HG02571 (cell line): ENCODE data around the gene RGMA.
"Not testable (repeated sequence)": the region's sequence is repeated elsewhere in the genome, so short reads cannot be mapped to it uniquely, and the experiment has no call there.

Experiments used
- ATAC-seq: cut with Tn5 transposase; IDR thresholded peaks from one replicate; pipeline ENCODE4 v1.9.1; 2021; ENCODE audit warnings: mild to moderate bottlenecking, moderate library complexity; ENCODE audit not compliant: unreplicated experiment

Gene RGMA

GRCh38 chr15:93049233-93049632, 39.8 kb downstream of the RGMA start:
- ATAC-seq: no peak

- no peak for ATAC-seq
Observed at GRCh38 chr15:93048759-93049161, 40.3 kb downstream of the RGMA start.

GRCh38 chr15:93048426-93048721, 40.6 kb downstream of the RGMA start:
- ATAC-seq: no peak

GRCh38 chr15:93047621-93048425, 41.2 kb downstream of the RGMA start:
- no peak for ATAC-seq

GRCh38 chr15:93046721-93047120, 42.3 kb downstream of the RGMA start:
- no peak for ATAC-seq

GRCh38 chr15:93046120-93046519, 42.9 kb downstream of the RGMA start:
- no peak for ATAC-seq

- ATAC-seq: no peak
Observed at GRCh38 chr15:93045191-93045785, 43.7 kb downstream of the RGMA start.

- ATAC-seq: no peak
Observed at GRCh38 chr15:93044301-93045190, 44.5 kb downstream of the RGMA start.

GRCh38 chr15:93043621-93044300, 45.2 kb downstream of the RGMA start:
- ATAC-seq: no peak

- no peak for ATAC-seq
Observed at GRCh38 chr15:93042691-93043378, 46.2 kb downstream of the RGMA start.

- no peak for ATAC-seq
Observed at GRCh38 chr15:93042211-93042610, 46.8 kb downstream of the RGMA start.

GRCh38 chr15:93041159-93041547, 47.9 kb downstream of the RGMA start:
- no peak for ATAC-seq

- no peak for ATAC-seq
Observed at GRCh38 chr15:93040288-93041158, 48.5 kb downstream of the RGMA start.

- ATAC-seq: not testable (repeated sequence)
Observed at GRCh38 chr15:93039562-93040287, 49.3 kb downstream of the RGMA start.

GRCh38 chr15:93037820-93038705, 50.9 kb downstream of the RGMA start:
- ATAC-seq: no peak

GRCh38 chr15:93036951-93037819, 51.8 kb downstream of the RGMA start:
- no peak for ATAC-seq
